ENCODE data around the gene NEK7. TPM values are rescaled to one million over a fixed set of nuclear protein-coding genes. Genes with fewer than 3 reads are reported as not detected.
"Not testable (repeated sequence)": the region's sequence is repeated elsewhere in the genome, so short reads cannot be mapped to it uniquely, and the experiment has no call there.

Gene NEK7
- total RNA-seq, 1 experiment from 2014 or later = 192 TPM

GRCh38 chr1:198205016-198205684 lies 48.4 kb downstream of the NEK7 start:
- DNase-seq (ENCODE audit: low read depth) = no peak

- DNase-seq (ENCODE audit: low read depth) = no peak
Measured at GRCh38 chr1:198206292-198206691, 49.5 kb downstream of the NEK7 start.

- DNase-seq (ENCODE audit: low read depth) = no peak
Measured at GRCh38 chr1:198211696-198212095, 54.9 kb downstream of the NEK7 start.

GRCh38 chr1:198212126-198212525 lies 55.3 kb downstream of the NEK7 start:
- no peak for DNase-seq (ENCODE audit: low read depth)

GRCh38 chr1:198212675-198213074 lies 55.9 kb downstream of the NEK7 start:
- DNase-seq (ENCODE audit: low read depth) = peak; percentile 81

- no peak for DNase-seq (ENCODE audit: low read depth)
Measured at GRCh38 chr1:198214924-198215323, 58.1 kb downstream of the NEK7 start.

GRCh38 chr1:198220428-198220827 lies 63.6 kb downstream of the NEK7 start:
- DNase-seq (ENCODE audit: low read depth) = peak; percentile 90

GRCh38 chr1:198227010-198227409 lies 70.2 kb downstream of the NEK7 start:
- DNase-seq (ENCODE audit: low read depth) = not testable (repeated sequence)

GRCh38 chr1:198227454-198227853 lies 70.7 kb downstream of the NEK7 start:
- not testable (repeated sequence) for DNase-seq (ENCODE audit: low read depth)

- DNase-seq (ENCODE audit: low read depth) = no peak
Measured at GRCh38 chr1:198228925-198229324, 72.1 kb downstream of the NEK7 start.

GRCh38 chr1:198231779-198232178 lies 75.0 kb downstream of the NEK7 start:
- no peak for DNase-seq (ENCODE audit: low read depth)

- DNase-seq (ENCODE audit: low read depth) = no peak
Measured at GRCh38 chr1:198232378-198232777, 75.6 kb downstream of the NEK7 start.

GRCh38 chr1:198232940-198233675 lies 76.3 kb downstream of the NEK7 start:
- DNase-seq (ENCODE audit: low read depth) = peak; percentile 24

GRCh38 chr1:198234520-198235251 lies 77.9 kb downstream of the NEK7 start:
- peak; percentile 74 for DNase-seq (ENCODE audit: low read depth)

- DNase-seq (ENCODE audit: low read depth) = no peak
Measured at GRCh38 chr1:198238121-198238520, 81.3 kb downstream of the NEK7 start.

GRCh38 chr1:198241553-198241952 lies 84.8 kb downstream of the NEK7 start:
- DNase-seq (ENCODE audit: low read depth) = no peak

- no peak for DNase-seq (ENCODE audit: low read depth)
Measured at GRCh38 chr1:198244772-198245171, 88.0 kb downstream of the NEK7 start.

- DNase-seq (ENCODE audit: low read depth) = no peak
Measured at GRCh38 chr1:198245379-198245778, 88.6 kb downstream of the NEK7 start.

- DNase-seq (ENCODE audit: low read depth) = no peak
Measured at GRCh38 chr1:198246337-198246736, 89.5 kb downstream of the NEK7 start.

- DNase-seq (ENCODE audit: low read depth) = no peak
Measured at GRCh38 chr1:198253259-198253658, 96.5 kb downstream of the NEK7 start.

GRCh38 chr1:198253668-198254067 lies 96.9 kb downstream of the NEK7 start:
- peak; percentile 86 for DNase-seq (ENCODE audit: low read depth)

GRCh38 chr1:198254521-198254920 lies 97.7 kb downstream of the NEK7 start:
- peak; percentile 33 for DNase-seq (ENCODE audit: low read depth)

- DNase-seq (ENCODE audit: low read depth) = peak; percentile 35
Measured at GRCh38 chr1:198254948-198255347, 98.2 kb downstream of the NEK7 start.
